GM12878 (cell line): ENCODE data around the gene C1orf53.
"Not testable (repeated sequence)": the region's sequence is repeated elsewhere in the genome, so short reads cannot be mapped to it uniquely, and the experiment has no call there.

Experiments used
- GABPA ChIP-seq: IDR thresholded peaks from 2 replicates; pipeline ENCODE4 v1.6.1; 2014; ENCODE audit warnings: antibody characterized with exemption, low read depth, mild to moderate bottlenecking, inconsistent platforms
- POLR2A ChIP-seq: IDR thresholded peaks from 2 replicates; pipeline ENCODE4 v1.6.1; 2011; ENCODE audit warnings: low read depth, mild to moderate bottlenecking, low read length
- SMC3 ChIP-seq: IDR thresholded peaks from 2 replicates; pipeline ENCODE4 v1.6.1; 2011; ENCODE audit warnings: low read length, improper control_type of control experiment, borderline replicate concordance
- TF ChIP-seq, protein P1 (sequence below), 3 experiments: IDR thresholded peaks in 2 of 3; conservative IDR thresholded peaks in 1 of 3; 2 replicates each; pipeline ENCODE4 v1.5.1; 2011; ENCODE audit warnings: low read depth in 3 of 3, low read length in 3 of 3, mild to moderate bottlenecking in 3 of 3, control low read depth in 2 of 3, moderate library complexity in 2 of 3, inconsistent platforms in 1 of 3, mixed read lengths in 1 of 3; ENCODE audit not compliant: control insufficient read depth in 2 of 3, insufficient read depth in 1 of 3; ENCODE audit errors: extremely low read depth in 1 of 3
- TF ChIP-seq, protein P2 (sequence below): IDR thresholded peaks from 2 replicates; pipeline ENCODE4 v1.6.1; 2012; ENCODE audit warnings: low read depth, low read length, improper control_type of control experiment

DNA sequence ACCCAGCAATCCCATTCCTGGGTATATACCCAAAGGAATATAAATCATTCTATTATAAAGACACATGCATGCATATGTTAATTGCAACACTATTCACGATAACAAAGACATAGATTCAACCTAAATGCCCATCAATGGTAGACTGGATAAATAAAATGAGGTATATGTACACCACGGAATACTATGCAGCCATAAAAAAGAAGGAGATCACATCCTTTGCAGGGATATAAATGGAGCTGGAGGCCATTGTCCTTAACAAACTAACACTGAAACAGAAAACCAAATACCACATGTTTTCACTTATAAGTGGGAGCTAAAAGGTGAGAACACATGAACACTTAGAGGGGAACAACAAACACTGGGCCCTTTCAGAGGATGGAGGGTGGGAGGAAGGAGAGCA lies 46.7 kb upstream of the C1orf53 start:
- TF ChIP-seq GABPA, POLR2A, SMC3: not testable (repeated sequence)
- TF ChIP-seq, protein P1, sequence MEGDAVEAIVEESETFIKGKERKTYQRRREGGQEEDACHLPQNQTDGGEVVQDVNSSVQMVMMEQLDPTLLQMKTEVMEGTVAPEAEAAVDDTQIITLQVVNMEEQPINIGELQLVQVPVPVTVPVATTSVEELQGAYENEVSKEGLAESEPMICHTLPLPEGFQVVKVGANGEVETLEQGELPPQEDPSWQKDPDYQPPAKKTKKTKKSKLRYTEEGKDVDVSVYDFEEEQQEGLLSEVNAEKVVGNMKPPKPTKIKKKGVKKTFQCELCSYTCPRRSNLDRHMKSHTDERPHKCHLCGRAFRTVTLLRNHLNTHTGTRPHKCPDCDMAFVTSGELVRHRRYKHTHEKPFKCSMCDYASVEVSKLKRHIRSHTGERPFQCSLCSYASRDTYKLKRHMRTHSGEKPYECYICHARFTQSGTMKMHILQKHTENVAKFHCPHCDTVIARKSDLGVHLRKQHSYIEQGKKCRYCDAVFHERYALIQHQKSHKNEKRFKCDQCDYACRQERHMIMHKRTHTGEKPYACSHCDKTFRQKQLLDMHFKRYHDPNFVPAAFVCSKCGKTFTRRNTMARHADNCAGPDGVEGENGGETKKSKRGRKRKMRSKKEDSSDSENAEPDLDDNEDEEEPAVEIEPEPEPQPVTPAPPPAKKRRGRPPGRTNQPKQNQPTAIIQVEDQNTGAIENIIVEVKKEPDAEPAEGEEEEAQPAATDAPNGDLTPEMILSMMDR (IDR thresholded peaks at IDR 0.05 in 2 of 3, conservative IDR thresholded peaks at IDR 0.05 in 1 of 3; ENCODE audit: control insufficient read depth in 2 of 3, extremely low read depth in 1 of 3, insufficient read depth in 1 of 3, low read depth in 3 of 3, low read length in 3 of 3): not testable (repeated sequence)
- TF ChIP-seq, protein P2, sequence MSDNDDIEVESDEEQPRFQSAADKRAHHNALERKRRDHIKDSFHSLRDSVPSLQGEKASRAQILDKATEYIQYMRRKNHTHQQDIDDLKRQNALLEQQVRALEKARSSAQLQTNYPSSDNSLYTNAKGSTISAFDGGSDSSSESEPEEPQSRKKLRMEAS: not testable (repeated sequence)
